ENCODE measurements around the gene RREB1.

GRCh38 chr6:7138921-7139358 is 31.2 kb downstream of the RREB1 start:
- TF ChIP-seq CTCF (IDR thresholded peaks at IDR 0.05) (no peak), ELK1 (IDR thresholded peaks at IDR 0.05; ENCODE audit: low read depth, low read length) (no peak), POLR2A (IDR thresholded peaks at IDR 0.05; ENCODE audit: low read length) (no peak), MAZ (IDR thresholded peaks at IDR 0.05; ENCODE audit: borderline replicate concordance, low read depth, low read length) (no peak), CHD2 (IDR thresholded peaks at IDR 0.05; ENCODE audit: low read length, partially characterized antibody) (no peak), MAX (IDR thresholded peaks at IDR 0.05) (no peak), MAFK (IDR thresholded peaks at IDR 0.05; ENCODE audit: partially characterized antibody) (no peak), RFX5 (IDR thresholded peaks at IDR 0.05) (no peak), JUNB (IDR thresholded peaks at IDR 0.05) (no peak), USF2 (IDR thresholded peaks at IDR 0.05) (no peak), CBX8 (IDR thresholded peaks at IDR 0.05) (no peak)
